Kidney glomerular epithelial cell (primary cell): ENCODE results near the gene HOXB1.

Experiments used
- DNase-seq: peaks from one replicate; lab custom pipeline; 2025; lab: John Stamatoyannopoulos, UW

Gene HOXB1

DNA sequence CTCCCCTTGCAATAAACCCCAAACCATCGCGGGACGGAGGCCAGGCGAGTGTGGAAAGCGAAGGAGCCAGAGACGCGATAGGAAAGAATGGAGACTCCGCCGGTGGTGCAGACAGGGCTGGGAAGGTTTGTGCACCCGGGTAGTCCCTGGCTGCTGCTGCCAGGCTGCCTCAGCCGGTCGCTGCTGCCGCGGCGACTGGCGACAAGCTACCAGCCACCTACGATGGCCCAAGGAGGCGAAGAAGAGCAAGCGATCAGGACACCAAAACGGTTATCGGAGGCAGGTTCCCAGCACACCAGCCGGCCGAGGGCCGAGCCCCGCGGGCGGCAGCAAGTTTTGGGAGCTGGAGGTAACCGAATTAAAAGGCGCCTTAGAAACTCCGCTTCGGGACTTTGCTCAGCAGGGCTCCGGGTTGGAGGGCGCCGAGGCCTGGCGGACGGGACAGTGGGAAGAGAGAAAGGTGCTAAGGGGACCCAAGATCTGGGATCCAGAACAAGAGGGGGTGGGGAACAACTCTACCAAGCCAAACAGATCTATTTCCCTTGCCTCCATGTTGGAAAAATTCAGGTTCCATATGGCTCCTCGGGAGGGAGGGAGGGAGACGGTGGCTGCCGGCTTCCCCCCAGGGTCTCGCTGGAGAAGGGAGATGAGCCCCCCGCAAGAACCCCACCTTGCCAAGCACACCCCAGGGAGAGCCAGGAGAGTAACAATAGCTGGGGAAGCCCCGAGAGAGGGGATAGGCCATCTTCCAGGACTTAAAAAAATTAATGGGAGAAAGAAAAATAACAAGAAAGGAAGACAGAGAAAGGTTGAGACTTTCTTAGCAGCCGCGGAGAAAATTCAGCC, 23.8 kb upstream of the HOXB1 start:
- DNase-seq = no peak

DNA sequence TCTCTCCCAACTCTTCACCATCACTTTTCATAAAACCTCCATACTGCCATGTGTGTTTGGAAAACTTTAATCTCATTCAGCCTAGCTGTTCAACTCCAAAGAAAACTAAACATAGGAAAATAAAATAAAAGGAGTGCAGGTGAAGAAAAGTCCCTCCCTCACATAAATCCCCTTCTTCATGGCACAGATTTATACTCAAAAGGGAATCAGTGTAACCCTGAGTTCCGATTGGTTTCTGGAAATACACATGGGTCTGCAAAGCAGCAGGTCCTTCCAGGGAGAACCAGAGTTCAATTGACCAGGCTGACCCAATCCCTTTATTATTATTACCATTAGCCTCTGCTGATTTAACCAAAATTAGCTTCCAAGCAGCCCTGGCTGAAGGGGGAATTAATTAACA, 23.0 kb upstream of the HOXB1 start:
- no peak for DNase-seq

DNA sequence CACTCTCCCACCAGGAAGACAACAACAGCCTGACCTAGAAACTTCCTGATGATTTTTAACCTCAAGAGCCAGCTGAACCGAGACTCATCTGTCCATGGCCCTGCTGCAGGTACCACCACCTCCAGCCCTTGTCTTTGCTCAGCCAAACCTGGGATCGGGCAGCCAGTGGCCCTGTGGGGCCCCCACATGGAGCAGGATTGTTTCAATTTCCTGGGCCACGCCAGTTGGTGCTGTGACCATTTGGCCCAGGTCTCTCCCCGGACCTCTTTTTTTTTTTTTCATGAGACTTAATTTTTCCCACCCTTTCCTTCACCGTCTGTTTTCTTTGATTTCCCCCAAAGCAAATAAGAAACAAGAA, 22.4 kb upstream of the HOXB1 start:
- no peak for DNase-seq

DNA sequence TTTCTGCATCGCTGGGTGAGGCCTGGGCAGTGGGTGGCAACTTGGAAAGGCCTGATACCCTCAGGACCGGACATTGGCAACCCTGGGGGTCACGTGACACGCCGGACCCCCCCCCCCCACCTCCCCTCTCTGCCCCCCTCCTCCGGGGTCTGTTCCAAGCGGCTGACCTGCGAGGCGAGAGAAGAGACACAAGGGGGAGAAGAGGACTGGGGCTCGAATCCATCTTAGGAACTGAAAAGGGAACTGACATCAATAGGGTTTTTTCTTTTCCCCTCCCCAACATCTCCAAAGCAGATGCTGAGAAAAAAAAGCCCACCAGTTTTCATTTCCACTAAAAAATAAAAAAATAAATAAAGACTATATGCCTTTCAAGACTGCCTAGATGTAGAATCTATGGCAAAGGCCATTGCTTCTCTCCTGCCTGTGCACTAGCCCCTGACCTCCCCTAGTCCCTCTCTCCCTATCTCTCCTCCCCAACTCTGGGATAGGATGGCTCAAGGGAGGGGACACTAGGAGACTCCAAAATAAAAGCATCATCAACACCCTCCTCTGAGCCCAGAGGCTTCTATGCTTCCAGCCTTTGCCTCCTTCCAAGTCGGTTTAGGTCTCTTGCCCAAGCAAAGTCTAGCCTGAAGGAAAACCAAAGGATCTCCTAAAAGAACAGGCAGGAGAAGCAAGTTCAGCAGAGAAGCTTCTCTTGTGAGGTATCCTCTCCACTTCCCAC, 21.8 kb upstream of the HOXB1 start:
- DNase-seq = no peak

DNA sequence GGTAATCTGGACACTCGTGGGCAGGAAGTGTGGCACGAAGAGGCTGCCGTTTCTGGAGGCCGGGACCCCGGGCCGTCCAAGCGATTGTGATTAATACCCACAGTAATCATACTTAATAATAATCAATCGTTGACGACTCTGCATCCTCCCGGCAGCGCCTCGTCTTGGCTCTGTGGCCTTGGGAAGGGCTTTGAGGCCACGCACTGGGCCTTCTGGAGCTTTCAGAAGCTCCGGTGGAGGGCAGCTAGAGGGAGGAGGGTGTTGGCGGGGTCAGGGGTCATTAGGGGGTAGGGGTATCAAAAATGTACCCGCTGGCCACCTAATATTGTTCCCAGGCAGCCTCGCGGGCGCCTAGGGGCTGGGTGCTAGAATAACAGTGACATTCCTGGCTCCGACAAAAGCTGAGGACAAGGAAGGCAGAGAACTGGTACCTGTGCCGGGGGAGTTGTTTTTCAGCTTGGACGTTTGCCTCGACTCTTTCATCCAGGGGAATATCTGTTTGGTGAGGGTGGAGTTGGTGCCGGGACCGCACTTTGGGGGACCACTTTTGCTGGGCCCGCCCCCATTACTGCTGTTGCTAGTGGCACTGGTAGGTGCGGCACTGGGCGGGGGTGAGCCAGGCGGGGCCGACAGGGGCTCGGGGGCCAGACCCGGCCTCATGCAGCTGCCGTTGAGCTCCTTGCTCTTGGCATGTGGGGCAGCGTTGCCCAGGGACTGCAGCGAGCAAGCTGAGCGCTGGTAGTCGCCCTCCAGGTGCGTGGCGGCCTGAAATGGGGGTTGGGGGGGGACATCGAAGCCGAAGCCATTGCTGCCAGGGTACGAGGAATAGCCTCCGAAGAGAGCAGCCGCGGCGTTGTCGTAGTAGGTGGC, 21.0 kb upstream of the HOXB1 start:
- no peak for DNase-seq

GRCh38 chr17:48551214-48551555, 20.4 kb upstream of the HOXB1 start:
- no peak for DNase-seq

DNA sequence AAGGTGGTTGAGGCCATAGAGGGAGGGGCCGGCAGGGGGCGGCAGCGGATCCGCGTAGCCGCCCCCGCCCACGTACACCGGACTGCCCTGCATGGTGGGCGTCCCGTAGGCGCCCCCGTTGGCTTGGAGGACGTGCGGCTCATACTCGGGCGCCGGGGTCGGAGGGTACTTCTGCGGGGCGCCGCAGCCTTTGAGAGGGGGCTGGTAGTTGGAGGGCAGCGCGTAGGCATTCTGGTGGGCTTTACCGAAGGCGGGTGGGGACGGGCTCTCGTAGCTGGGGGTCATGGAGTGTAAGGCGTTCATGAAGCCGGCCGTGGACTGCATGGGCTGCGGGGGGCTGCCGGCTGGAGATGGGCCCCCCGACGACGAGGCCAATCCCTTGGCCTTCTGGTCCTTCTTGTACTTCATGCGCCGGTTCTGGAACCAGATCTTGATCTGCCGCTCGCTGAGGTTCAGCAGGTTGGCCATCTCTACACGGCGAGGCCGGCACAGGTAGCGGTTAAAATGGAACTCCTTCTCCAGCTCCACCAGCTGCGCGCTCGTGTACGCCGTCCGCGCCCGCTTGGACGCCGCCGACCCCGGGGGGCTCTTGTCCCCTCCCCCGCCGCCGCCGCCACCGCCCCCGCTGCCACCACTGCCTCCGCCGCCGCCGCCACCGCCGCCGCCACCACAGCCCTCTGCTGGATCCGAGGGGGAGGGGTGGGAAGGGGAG, 19.8 kb upstream of the HOXB1 start:
- DNase-seq = no peak

DNA sequence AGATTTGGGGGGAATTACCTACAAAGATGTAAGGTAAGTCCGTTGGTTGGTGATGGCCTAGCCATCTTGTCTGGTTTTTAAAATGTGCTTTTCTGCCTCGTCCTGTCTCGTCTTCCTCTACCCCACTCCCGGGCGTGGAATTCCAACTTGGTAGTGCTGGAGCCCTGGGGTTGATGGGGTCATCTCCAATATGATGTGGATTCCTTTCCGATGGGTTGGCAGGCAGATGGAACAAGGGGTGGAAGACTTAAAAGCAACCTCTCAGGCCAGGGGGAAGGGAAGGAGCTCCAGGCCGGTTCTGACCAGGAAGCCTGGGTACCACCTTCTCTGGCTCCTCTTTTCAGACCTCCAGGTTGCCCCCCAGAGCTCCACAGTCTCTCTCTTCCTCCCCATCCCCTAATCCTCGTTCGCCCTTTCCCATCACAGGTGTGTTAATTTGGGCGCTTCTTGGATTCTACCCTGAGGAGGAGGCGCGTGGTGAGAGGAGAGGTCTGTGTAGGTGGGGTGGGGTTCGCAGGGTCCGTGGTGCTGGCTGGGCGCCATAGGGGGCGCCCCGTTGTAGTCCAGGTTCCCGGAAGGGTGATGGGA, 19.2 kb upstream of the HOXB1 start:
- no peak for DNase-seq

GRCh38 chr17:48549281-48549630, 18.4 kb upstream of the HOXB1 start:
- DNase-seq = no peak

GRCh38 chr17:48548523-48549280, 17.9 kb upstream of the HOXB1 start:
- no peak for DNase-seq

DNA sequence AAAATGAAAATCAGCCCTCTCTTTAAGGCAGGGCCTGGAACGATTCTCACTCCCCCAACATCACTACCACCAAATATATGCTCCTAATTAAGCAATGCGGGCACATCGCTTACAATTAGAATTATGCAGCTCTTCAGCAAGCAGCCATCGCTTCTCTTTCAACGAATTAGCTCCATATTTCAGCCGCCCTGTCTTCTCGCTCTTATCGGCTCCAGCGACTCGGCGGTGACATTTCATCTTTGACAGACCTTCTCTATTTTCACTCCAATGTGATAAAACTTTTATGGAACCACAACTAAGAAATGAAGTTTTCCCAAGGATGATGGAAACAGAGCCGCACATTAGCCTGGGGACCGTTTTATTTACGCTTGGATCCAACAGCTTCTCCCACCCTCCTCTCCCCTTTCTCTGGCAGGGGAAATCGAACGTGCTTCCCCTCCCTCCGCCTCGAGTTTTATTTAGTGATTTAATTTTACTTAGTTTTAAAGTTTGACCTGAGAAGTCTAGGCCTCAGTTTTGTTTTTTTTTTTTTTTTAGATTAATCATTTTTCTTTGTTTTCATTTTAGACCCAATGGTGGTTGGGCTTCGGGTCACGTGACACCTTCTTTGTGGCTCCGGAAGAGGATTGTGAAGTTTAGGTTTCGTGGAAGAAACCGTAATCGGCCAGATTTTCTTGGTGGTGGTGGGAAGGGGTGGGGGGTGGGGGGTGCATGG, 17.2 kb upstream of the HOXB1 start:
- no peak for DNase-seq

DNA sequence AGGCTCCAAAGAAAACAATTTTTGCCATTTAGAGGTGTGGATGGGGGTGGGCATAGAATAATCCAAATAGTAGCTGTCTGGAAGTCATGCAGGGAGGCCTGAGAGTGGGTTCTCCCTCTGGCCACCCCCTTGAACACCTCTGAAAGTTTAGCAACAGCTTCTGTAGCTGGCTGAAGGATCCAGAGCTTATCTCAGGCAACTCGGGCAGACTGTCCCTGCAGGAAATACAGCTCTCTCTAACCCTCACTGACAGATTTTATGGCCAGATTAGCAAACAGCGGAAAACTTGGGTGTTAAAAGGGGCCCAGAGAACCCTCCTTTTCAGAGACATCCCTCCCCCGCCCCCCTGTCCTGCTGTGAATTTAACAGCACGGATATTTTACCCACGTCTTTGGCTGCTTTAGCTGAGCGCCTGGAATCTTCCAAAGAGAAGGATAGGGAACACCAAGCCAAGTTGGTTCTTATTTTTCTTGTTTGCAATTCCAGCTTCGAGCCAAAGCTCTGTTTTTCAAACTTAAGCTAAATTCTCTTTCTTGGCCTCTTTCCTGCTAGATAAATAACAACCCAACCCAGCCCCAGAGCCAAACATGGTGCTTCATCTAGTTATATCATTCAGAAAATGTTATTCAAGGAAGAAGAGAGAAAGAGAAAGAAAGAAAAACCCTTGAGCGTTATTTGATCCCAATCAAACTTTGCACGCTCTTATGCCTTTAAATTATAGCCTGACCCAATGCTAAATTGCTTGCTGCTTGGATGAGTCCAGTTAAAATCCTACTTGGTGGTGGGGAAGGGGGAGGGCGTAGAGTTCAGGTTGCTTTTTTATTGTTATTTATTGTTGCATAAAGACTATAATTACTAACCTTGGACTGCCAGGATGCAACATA, 16.4 kb upstream of the HOXB1 start:
- no peak for DNase-seq

GRCh38 chr17:48546137-48546923, 15.5 kb upstream of the HOXB1 start:
- DNase-seq = no peak

DNA sequence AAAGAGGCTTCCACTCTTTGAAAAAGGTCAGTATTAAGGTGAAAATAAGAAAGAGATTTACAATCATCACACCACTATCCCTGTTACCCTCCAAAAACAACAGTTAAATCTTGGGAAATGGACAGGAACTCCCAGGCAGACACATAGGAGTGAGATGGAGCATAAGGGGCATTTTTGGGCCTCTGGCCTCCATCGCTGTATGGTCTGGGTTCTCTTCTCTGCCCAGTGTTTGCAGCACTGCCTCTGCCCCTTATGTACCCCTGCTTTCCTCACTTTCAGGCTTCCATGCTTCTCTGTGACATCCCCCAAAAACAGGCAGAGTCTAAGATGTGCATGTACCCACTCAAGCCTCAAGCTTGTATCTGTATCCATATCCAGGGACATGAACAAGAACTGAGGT, 14.7 kb upstream of the HOXB1 start:
- no peak for DNase-seq

- no peak for DNase-seq
These were observed 14.2 kb upstream of the HOXB1 start, which contains the start of gene HOXB2 for GRCh38 chr17:48545022-48545375. TSS of gene HOXB2 (minus strand) at chr17:48545109. CDS start at chr17:48544911, 198 bp downstream.

- peak; percentile 71 for DNase-seq
These were observed 13.7 kb upstream of the HOXB1 start for GRCh38 chr17:48544349-48545021.

DNA sequence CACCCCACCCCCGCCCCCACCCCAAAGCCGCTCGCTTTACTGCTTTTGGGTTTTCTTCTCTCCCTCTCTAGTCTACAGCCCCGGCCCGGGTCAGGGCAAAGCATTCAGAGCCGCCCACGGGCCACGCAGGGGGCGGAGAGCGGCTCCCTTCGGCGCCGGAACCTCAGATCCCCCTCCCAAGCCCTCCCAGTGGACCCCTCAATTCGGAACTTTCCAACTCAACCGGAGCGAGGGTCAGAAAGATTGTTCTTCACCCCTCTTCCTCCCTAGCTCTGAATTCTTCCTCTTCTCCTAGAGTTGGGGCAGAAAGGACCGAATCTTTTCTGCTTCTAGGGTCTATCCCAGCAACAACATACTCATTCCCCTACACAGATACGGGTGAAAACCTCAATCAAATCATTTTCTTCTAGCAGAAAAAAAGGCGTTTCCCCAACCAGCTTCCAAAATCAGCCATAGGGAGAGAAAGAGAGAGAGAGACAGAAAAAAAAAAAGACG, 13.1 kb upstream of the HOXB1 start:
- no peak for DNase-seq
